Stimulated activated CD4-positive, alpha-beta T cell treated with anti-CD3 and anti-CD28 coated beads, Interleukin-2, amount 100 ng/mL, for 24 hours (primary cell): ENCODE measurements around the gene RHOXF1.
"Not testable (repeated sequence)": the region's sequence is repeated elsewhere in the genome, so short reads cannot be mapped to it uniquely, and the experiment has no call there.

Experiments
- DNase-seq, 2 donors: peaks; one replicate each; pipeline ENCODE4 v3.0.0-alpha.2; 2020

The RHOXF1 gene

DNA sequence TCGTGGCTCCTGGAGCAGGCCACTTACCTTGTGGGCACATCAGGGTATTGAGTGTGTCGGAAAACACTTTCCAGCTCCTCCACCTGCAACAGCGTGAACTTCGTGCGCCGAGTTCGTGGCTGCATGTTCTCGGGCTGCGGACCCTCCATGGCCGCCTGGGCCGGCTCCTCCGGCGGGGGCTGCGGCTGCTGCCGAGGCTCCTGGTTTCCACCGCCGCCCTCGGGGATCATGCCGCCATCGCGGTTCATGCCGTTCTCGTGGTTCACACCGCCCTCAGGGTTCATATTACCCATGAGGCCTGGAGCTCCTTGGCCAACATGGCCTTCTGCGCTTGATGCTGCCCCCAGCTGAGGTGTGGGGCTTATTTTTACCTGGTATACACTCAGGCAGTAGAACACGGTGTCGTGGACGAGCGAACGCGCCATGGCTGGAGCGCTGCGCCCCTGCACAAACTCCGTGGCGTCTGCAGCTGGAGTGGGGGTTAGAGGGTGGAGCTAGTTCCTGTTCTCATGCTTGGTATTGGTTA lies at the start of gene RHOXF1:
Gene RHOXF1 (minus strand): TSS at position 476 of the 526 bp plus-strand sequence. CDS start 51 bp downstream, at position 425.
- no peak for DNase-seq

GRCh38 chrX:120159086-120159485 lies 43.4 kb upstream of the RHOXF1 start:
- not testable (repeated sequence) for DNase-seq

DNA sequence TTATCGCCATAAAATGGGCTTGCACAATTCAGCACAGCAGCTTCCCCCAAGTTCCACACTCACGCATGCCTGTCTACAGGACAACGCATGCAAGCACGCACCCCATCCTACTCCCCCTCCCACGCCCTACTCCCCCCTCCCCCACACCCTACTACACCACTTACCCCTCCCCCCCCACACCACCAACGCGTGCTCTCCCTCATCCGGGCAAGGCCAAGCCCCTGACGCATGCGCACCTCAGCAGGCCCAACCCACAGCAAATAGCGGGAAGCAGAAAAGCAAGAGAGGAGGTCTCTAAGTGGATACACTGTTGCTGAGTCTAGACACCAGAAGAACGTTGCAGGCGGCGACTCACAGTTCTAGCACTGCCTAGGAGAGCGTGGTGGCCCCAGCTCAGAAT lies 42.6 kb upstream of the RHOXF1 start, which contains the start of gene RHOXF2:
Gene RHOXF2 (plus strand): TSS at position 301 of the 400 bp plus-strand sequence. CDS start 138 bp downstream, outside the sequence.
- not testable (repeated sequence) for DNase-seq

DNA sequence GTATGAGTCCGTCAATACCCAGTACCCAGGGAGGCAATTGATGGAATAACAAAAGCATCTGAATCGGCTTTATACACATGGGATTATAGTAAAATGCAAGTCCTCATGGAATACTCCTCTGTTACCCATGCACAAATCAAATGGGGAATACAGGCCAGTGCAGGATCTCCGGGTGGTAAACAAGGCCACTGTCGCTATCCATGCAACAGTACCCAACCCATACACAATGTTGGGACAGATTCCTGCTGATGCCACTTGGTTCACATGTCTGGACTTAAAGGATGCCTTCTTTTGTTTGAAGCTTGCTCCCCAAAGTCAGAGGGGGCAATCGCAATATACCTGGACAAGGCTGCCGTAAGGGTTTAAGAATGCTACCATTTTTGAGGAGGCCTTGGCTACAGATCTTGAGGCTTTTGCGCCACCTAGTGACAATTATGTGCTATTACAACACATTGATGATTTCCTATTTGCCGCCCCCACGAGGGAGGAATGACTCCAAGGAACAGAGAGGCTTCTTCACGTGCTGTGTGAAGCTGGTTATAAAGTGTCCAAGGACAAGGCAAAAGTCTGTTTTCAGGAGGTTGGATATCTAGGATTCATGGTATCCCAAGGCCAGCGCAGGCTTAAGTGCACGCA lies 34.5 kb upstream of the RHOXF1 start:
- DNase-seq = not testable (repeated sequence)

DNA sequence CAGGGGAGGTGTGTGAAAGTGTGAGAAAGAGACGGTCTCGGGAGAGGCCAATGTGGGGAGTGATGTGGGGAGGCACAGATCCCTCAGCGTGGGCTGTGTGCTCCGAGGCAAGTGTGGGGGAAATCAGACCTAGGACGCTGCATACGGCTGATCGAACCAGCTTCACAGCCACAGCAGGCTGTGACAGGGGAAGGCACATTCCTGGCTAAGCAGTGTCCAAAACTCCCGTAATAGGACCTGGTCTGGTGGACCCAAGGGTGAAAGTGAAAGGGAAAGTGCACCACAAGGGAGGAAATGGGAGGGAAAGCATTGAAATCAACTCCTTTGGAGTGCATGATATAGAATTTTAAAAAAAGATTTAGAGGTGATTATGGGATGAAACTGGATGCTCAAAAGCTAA lies 31.8 kb upstream of the RHOXF1 start:
- DNase-seq = no peak

DNA sequence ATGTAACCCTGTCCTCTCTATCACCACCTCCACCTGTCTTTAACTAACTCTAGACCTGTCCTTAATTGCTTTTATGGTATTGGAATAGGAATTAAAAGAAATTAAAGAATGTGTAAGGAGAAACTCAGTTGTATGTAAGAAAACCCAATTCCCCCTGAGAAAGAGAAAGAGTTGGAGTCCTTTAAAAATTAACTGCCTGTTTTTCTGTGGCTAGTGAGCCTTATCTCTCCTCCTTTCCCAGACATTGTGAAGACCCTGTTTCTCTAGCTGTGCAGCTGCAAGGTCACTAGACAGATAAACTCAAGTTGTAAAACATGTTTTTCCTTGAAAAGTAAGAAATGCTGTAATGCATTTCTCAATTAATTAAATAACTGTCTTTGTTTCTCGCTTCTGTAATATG lies 30.6 kb upstream of the RHOXF1 start:
- not testable (repeated sequence) for DNase-seq

- no peak for DNase-seq
These were observed 29.7 kb upstream of the RHOXF1 start for GRCh38 chrX:120145295-120145925.

DNA sequence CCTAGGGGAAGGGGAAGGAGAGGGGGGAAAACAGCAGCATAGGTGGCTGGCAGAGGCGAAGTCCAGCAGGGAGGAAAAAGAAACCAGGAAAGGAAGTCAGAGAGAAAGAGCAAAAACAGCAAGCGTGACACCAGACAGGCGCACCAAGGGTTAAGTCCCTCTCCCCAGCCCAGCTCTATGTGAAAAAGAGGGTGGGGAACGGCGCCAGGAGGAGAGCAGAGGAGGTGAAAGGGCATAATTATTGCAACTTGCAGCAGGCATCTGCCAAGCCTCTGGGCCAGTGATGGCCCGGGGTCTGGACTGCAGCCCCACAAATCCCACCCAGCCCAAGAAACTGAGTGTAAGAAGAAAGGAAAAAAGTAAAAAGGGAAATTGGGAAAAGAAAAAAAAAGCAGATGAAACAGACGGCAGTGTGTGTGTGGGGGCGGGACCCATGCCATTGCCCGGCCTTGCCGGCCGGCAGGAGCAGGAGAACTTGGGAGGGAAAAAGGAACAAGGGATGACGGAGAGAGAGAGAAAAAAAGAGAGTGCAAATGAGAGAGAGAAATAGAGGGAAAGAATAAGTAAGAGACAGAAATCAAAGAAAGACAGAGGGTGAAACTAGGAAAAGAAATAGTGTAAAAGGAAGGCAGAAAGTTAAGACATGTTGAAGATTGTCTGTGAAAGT lies 28.6 kb upstream of the RHOXF1 start:
- DNase-seq = no peak

DNA sequence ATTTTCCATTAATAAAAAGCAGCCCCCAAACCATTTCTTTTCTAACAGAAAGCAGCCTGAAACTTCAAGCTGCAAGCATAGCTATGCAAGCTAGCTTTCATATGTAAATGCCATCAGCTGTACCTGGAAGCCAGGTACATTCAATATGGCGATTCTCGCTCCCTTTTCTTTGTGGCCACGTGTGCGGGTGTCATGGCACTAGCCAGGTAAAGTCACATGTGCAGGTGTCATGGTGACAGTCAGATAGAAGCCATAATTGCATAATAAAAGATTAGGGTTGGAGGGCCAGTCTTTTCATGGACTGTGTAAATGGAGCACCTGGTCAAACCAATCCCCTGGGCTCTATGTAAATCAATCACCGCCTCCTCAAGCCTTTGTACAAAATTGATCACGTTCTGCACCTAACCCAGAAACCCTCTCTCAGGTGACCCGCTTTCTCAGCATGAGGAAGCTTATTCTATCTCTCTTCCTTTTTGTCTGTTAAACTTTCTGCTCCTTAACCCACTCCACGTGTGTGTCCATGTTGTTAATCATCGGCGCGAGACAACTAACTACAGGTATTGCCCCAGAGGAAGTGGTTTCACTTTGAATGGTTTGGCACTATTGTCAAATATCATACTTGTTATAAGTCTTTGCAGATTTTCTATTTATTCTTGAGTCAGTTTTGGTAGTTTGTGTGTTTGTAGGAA lies 24.7 kb upstream of the RHOXF1 start:
- no peak for DNase-seq

DNA sequence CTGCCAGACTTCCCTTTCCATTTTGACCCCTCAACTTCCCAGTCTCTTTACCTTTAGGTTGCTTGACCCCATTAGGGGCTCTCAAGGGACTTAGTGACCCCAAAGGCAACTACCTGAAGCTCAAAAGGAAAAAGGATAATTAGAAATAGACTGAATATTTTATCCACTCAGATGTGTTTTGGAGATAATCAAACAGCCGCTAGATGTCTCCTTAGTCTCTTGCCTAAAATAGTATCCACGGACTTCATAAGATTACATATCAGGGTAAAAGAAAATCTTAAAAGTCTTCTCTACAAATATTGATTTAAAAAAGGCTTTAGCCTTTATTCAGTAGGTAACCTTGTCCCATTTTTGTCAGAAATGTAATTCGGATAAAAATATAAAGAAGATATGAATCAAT lies 21.7 kb upstream of the RHOXF1 start:
- DNase-seq = no peak

- DNase-seq = no peak
These were observed 21.1 kb upstream of the RHOXF1 start for GRCh38 chrX:120136840-120137239.

GRCh38 chrX:120136128-120136527 lies 20.4 kb upstream of the RHOXF1 start:
- DNase-seq = no peak

GRCh38 chrX:120128306-120128846 lies 12.7 kb upstream of the RHOXF1 start:
- not testable (repeated sequence) for DNase-seq

DNA sequence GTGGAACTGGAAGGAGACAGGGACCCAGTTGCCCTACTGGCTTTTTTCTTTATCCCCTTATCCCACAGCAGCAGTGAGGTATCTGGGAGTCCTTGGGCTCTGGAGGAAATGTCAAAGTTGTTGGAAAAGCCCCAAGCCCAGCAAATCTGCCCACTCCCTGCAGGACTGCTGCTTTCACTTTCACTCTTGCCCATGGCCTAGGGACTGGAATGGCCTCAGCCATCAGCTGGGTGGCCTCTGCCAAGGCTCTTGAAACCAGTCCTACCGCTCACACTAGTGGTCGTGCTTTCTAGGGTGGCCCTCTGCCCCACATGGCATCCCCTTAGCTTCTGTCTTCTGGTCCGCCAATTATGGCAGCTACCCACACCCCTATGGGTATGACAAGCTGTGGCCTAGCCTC lies 9.7 kb upstream of the RHOXF1 start:
- DNase-seq = no peak

DNA sequence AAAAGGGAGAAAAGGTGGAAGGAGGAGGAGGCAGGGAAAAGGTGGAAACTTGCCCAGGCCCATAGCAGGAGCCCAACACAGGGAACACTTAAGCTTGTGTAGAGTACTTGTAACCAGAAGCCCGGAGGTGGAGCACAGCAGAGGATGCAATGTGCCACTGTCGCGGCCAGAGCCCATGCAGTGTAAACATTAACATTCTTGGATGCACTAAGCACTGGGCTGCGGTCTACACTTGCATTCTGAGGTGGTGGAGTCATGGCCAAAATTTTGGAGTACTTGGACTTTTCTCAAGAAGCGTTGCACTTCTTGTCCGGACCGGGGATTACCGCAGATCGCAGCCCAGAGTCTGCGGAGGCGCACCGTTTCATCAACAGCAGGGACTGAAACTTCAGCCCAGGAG lies 4.5 kb upstream of the RHOXF1 start:
- no peak for DNase-seq

GRCh38 chrX:120111611-120112010 lies 4.1 kb downstream of the RHOXF1 start:
- DNase-seq = no peak

DNA sequence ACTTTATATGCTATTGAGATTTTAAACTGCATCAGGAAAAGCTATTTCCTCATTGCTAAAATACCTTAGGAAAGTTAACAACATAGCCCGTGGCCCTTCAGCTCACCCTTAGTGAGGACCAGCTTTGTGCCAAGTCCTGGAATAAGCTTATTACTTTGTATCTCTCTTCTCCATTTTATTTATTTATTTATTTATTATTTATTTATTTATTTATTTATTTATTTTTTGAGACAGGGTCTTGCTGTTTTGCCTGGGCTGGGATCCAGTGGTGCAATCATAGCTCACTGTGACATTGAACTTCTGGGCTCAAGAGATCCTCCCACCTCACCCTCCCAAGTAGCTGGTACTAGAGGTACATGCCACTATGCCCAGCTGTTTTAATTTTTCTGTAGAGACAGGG lies 6.3 kb downstream of the RHOXF1 start:
- no peak for DNase-seq

GRCh38 chrX:120104707-120105106 lies 11.0 kb downstream of the RHOXF1 start:
- not testable (repeated sequence) for DNase-seq

DNA sequence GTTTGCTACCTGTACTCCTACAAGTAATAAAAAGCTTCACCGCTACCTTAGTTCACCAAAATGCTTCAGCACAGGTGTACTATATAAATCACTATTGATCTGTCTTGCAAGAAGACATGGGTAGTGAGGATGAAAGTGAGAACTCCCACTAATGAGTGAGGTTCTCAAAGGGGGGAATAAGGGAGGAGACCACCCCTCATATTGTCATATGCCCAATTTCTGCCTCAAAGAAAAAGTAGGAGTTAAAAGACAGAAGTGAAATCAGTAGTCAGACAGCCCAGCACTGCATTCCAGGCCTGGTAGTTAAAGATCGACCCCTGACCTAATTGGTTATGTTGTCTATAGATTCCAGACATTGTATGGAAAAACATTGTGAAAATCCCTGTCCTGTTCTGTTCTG lies 14.7 kb downstream of the RHOXF1 start:
- not testable (repeated sequence) for DNase-seq

GRCh38 chrX:120090208-120090607 lies 25.5 kb downstream of the RHOXF1 start:
- DNase-seq = no peak

- no peak for DNase-seq
These were observed 28.3 kb downstream of the RHOXF1 start for GRCh38 chrX:120087289-120088017.

GRCh38 chrX:120085553-120086185 lies 30.0 kb downstream of the RHOXF1 start:
- not testable (repeated sequence) for DNase-seq
